Stimulated activated CD8-positive, alpha-beta memory T cell treated with anti-CD3 and anti-CD28 coated beads, Interleukin-2, amount 100 ng/mL, for 1 hour (primary cell): ENCODE results near the gene ATP2A2.
"Not testable (repeated sequence)": the region's sequence is repeated elsewhere in the genome, so short reads cannot be mapped to it uniquely, and the experiment has no call there.

ENCODE experiments used
- DNase-seq, 2 donors: peaks; one replicate each; pipeline ENCODE4 v3.0.0-alpha.2; 2020; ENCODE audit warnings: low read depth in 2 of 2

ATP2A2 gene

GRCh38 chr12:110343114-110343513 lies 62.1 kb downstream of the ATP2A2 start:
- no peak for DNase-seq

GRCh38 chr12:110343736-110344555 lies 62.9 kb downstream of the ATP2A2 start:
- DNase-seq: no peak

- DNase-seq: no peak
These were observed 63.6 kb downstream of the ATP2A2 start for GRCh38 chr12:110344657-110345056.

- DNase-seq: no peak
These were observed 64.2 kb downstream of the ATP2A2 start for GRCh38 chr12:110345176-110345661.

- no peak for DNase-seq
These were observed 64.9 kb downstream of the ATP2A2 start for GRCh38 chr12:110345963-110346362.

- no peak for DNase-seq
These were observed 66.7 kb downstream of the ATP2A2 start for GRCh38 chr12:110347767-110348166.

GRCh38 chr12:110348431-110349059 lies 67.5 kb downstream of the ATP2A2 start:
- no peak for DNase-seq

- DNase-seq: no peak
These were observed 68.0 kb downstream of the ATP2A2 start for GRCh38 chr12:110349096-110349495.

DNA sequence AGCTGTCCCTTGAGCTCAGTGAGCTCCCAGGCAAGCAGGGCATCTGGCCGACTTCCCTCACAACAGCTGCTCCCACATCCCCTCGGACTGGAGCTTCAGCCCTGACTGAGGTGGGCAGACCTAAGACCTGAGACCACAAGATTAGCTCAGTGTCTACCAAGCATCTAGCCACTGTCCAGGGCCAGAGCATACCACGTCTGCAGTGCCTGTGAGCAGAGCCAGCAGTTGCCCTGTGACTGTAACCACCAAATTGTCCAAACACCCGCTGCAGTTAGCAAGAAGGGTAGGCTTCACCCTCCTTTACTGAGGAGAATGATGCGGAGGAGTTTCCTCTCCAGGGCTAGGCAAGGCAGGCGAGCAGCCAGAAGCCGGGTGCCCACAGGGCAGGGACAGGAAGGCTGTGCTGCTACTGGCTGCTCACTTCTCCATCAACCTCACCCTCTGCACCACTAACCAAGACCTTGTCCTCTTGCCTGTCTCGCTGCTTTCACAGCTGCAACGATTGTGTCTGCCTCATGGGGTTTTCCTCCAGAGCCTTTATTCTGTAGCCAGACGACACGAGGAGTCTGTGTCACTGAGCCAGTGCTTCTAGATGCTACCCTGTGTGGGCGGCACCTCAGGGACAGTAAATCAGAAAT lies 68.6 kb downstream of the ATP2A2 start:
- no peak for DNase-seq

GRCh38 chr12:110351119-110351518 lies 70.1 kb downstream of the ATP2A2 start:
- DNase-seq: no peak

- DNase-seq: no peak
These were observed 71.4 kb downstream of the ATP2A2 start for GRCh38 chr12:110352401-110352800.

- DNase-seq: no peak
These were observed 72.3 kb downstream of the ATP2A2 start for GRCh38 chr12:110353211-110353965.

- no peak for DNase-seq
These were observed 73.2 kb downstream of the ATP2A2 start for GRCh38 chr12:110354172-110354780.

DNA sequence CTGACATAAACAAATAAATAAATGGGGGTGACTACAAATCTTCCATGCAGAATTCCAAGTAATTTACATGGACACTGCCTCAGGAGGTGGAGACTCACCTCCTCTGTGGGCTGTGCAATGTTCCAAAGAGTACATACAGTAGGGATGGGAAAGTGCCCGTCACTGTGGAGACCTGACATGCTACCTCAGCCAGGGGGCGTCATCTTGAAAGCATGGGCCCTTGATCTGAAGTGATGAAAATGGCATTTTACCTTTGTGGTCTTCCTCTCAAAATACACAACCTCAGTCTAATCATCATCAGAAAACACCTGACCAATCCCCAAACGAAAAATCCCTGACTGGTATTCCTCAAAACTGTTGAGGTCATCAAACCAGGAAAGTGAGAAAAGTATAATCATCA lies 74.0 kb downstream of the ATP2A2 start:
- no peak for DNase-seq

DNA sequence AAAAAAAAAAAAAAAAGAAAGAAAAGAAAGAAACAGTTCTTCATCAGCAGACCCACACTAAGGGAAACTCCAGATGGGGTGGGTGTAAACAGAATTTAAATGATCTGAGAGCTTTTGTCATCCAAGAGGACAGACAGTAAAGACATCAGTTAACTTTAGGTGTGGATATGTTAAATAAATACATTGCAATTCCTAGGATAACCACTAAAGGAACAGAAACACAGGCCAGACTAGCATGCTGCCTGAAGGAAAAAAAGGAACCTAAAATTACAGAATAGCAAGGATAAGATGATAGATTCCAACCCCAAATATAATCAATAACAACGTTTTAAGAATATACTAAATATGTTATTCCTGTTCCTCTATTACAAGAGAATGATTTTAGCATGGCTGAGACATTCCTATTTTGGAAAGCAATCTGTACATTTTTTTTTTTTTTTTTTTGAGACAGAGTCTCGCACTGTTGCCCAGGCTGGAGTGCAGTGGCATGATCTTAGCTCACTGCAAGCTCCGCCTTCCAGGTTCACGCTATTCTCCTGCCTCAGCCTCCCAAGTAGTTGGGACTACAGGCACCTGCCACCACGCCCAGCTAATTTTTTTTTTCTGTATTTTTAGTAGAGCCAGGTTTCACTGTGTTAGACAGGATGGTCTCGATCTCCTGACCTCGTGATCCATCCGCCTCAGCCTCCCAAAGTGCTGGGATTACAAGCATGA lies 77.5 kb downstream of the ATP2A2 start:
- not testable (repeated sequence) for DNase-seq

DNA sequence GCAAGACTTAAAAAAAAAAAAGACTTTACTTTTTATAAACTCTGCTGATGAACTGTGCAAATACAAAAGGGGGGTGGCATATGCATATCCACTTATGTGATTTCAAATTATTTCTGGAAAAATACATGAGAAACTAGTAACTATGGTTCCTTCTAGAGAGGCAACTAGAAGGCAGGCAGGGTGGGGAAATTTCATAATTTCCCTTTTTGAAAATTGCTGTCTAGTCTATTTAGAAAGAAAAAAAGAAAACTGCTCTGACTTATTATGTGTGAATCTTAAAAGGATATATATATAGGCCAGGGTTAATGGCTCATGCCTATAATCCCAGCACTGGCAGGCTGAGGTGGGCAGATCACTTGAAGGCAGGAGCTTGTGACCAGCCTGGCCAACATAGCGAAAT lies 80.2 kb downstream of the ATP2A2 start:
- no peak for DNase-seq

DNA sequence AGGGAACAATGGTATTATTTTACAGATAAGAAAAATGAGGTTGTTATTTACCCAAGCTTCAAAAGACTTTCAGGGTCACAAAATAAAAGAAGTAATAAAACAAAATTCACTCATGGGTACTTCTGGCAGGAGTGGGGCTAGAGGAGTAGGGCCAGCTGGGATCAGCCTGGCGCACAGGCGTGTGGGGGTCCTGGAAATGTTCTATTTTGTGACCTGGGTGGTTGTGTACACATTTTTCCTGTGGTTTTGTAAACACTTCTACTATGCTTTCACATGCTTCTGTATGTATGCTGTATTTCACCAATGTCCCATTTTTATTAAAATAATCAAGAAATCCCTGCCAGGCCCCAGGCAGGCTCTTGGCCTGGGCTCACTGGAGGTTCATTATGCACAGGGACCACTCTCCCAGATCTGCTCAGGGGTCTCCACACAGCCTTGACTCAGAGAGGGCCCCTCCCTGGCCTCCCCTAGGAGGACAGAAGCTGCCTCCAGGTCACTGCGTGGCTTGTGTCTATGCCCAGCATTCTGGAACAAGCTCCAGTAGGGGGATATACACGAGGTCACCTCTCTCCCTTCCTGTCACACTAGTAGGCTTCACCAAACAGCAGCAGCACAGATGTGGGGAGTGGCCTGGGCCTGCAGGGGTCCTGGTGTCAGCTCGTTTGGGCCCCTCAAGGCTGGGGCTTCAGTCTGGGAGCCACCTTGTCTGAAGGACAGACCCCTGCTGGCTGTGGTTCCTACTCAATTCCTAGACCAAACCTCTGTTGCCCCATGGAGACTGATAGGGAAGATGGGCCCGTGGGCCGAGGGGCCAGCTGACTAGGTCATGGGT lies 84.7 kb downstream of the ATP2A2 start:
- DNase-seq: no peak

- no peak for DNase-seq
These were observed 85.5 kb downstream of the ATP2A2 start for GRCh38 chr12:110366321-110367142.
